MCF 10A (cell line): ENCODE results near the gene CIRBP. TPM values are rescaled to one million over a fixed set of nuclear protein-coding genes. Genes with fewer than 3 reads are reported as not detected.
"Not testable (repeated sequence)": the region's sequence is repeated elsewhere in the genome, so short reads cannot be mapped to it uniquely, and the experiment has no call there.

Experiments used
- BruUV-seq: library from RNA; stranded (reverse); fragments of 400-500 nt; replicated peaks from 2 replicates; lab custom pipeline; 2021; lab: Mats Ljungman, UMichigan
- CTCF ChIA-PET: fragments of 300-600 bp; sonication (Branson Sonifier 250); formaldehyde crosslinking; extraction: SDS; loops from one replicate; lab custom pipeline; 2021; ENCODE audit warnings: antibody characterized with exemption, inconsistent platforms; lab: Yijun Ruan, JAX
- POLR2A ChIA-PET: fragments of 300-600, 350-650 bp; sonication (Branson Sonifier 250); formaldehyde crosslinking; extraction: SDS; loops from one replicate; lab custom pipeline; 2020; ENCODE audit warnings: antibody characterized with exemption, inconsistent platforms; lab: Yijun Ruan, JAX
- DNase-seq: peaks from one replicate; pipeline ENCODE4 v3.0.0-alpha.2; 2018; ENCODE audit not compliant: unreplicated experiment
- H3K27ac Mint-ChIP-seq: one replicate; pipeline ENCODE4 v1.8.0; 2022; ENCODE audit warnings: mild to moderate bottlenecking, low read depth, mixed read lengths; ENCODE audit not compliant: unreplicated experiment
- H3K27me3 Mint-ChIP-seq: one replicate; pipeline ENCODE4 v1.8.0; 2022; ENCODE audit warnings: mixed read lengths; ENCODE audit not compliant: insufficient read depth, unreplicated experiment
- H3K36me3 Mint-ChIP-seq: one replicate; pipeline ENCODE4 v1.8.0; 2022; ENCODE audit warnings: mild to moderate bottlenecking, moderate library complexity, mixed read lengths; ENCODE audit not compliant: insufficient read depth, unreplicated experiment
- H3K4me1 Mint-ChIP-seq: one replicate; pipeline ENCODE4 v1.8.0; 2022; ENCODE audit warnings: mixed read lengths; ENCODE audit not compliant: insufficient read depth, unreplicated experiment
- H3K4me3 Mint-ChIP-seq: one replicate; pipeline ENCODE4 v1.8.0; 2022; ENCODE audit warnings: mild to moderate bottlenecking, moderate library complexity, mixed read lengths; ENCODE audit not compliant: unreplicated experiment
- H3K9me3 Mint-ChIP-seq: one replicate; pipeline ENCODE4 v1.8.0; 2022; ENCODE audit warnings: mixed read lengths; ENCODE audit not compliant: unreplicated experiment
- intact Hi-C: fragments of 100-400 bp; cut with micrococcal nuclease; formaldehyde crosslinking; loops from 2 replicates; pipeline ENCODE4 v1.14.1; 2022
- total RNA-seq: library from RNA; stranded (reverse); gene quantifications from 2 replicates; pipeline ENCODE4 v1.2.3, GENCODE V29; 2022
- TF ChIP-seq, protein P1 (sequence below): fragments of 200-600 bp; IDR thresholded peaks from one replicate; pipeline ENCODE4 v1.8.0; 2022; ENCODE audit warnings: antibody characterized with exemption, mild to moderate bottlenecking; ENCODE audit not compliant: unreplicated experiment

Gene CIRBP
- total RNA-seq, 1 experiment from 2014 or later: 362 TPM

- no TSS peak for BruUV-seq
- Mint-ChIP-seq H3K36me3 (peaks cover 6% of the 10 kb centered on the region), H3K27me3 (peaks cover 3% of the 10 kb centered on the region), H3K9me3 (no peaks in the 10 kb centered on the region), H3K4me1 (peaks cover under 1% of the 10 kb centered on the region), H3K4me3 (no peak overlapping the region), H3K27ac (no peak overlapping the region)
- TF ChIP-seq, protein P1, sequence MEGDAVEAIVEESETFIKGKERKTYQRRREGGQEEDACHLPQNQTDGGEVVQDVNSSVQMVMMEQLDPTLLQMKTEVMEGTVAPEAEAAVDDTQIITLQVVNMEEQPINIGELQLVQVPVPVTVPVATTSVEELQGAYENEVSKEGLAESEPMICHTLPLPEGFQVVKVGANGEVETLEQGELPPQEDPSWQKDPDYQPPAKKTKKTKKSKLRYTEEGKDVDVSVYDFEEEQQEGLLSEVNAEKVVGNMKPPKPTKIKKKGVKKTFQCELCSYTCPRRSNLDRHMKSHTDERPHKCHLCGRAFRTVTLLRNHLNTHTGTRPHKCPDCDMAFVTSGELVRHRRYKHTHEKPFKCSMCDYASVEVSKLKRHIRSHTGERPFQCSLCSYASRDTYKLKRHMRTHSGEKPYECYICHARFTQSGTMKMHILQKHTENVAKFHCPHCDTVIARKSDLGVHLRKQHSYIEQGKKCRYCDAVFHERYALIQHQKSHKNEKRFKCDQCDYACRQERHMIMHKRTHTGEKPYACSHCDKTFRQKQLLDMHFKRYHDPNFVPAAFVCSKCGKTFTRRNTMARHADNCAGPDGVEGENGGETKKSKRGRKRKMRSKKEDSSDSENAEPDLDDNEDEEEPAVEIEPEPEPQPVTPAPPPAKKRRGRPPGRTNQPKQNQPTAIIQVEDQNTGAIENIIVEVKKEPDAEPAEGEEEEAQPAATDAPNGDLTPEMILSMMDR: no peak
- ChIA-PET POLR2A (interaction anchor here (0.6 to 1.5 kb wide), 3 partner anchors 10 to 57 kb away, joined by 3 to 5 read pairs (median 3); a partner anchor contains a TSS), CTCF (interaction anchor here (0.7 to 1.0 kb wide), 3 partner anchors 24 to 106 kb away, joined by 3 to 4 read pairs (median 3); no protein-coding TSS in a partner anchor)
- intact Hi-C loops: loop anchor here (10.0 kb wide), 1 partner anchor 67 kb away; the partner anchor contains the start of gene NDUFS7
- no peak for DNase-seq
Measured at GRCh38 chr19:1317274-1318003, 48.3 kb downstream of the CIRBP start.

DNA sequence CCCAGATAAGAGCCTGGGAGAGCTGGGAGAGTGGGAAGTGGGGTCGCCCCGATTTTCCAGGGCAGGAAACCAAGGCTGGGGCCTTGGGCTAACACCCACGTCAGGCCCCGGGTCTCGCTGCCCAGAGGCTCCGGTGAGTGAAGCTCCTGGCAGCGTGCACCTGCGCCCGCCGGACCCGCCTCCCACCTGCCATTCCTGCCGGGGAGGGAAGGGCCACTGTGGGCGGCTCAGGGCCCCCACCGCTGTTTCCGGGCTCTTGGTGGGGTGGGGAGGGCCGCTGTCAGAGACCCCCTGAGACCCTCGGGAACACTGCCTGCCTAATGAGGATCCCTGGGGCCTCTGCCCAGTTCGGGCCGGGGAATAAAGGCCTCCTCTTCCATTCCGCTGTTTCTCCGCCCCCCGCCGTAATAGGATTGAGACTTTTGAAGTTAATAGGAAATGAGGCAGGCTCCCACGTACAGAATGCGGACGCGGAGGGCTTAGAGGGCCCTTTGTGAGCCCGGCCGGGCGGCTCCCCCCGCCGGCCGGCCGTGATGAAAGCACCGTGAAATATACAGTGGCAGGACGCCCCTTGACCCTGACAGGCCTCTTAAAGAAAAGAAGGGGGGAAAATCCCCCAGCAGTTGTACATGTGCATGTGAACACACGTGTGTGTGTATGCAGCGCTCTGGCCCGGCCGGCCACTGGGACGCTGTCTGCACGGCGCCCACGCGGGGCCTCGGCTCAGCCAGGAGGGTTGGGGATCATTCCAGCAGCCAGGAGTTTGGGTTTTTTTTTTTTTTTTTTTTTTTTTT lies 49.7 kb downstream of the CIRBP start:
- POLR2A ChIA-PET: no interaction called here
- no TSS peak for BruUV-seq
- intact Hi-C loops: loop anchor here (10.0 kb wide), 1 partner anchor 66 kb away; the partner anchor contains the start of gene NDUFS7

DNA sequence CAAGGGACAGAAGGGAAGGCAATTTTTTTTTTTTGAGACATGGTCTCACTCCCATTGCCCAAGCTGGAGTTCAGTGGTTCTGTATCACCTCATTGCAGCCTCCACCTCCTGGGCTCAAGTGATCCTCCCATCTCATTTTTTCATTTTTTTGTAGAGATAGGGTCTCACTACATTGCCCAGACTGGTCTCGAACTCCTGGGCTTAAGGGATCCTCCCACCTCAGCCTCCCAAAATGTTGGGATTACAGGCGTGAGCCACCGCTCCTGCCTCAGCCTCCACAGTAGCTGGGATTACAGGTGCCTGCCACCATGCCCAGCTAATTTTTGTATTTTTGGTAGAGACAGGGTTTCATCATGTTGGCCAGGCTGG lies 51.1 kb downstream of the CIRBP start:
- DNase-seq, H3K27ac Mint-ChIP-seq, POLR2A ChIA-PET, H3K36me3 Mint-ChIP-seq, H3K4me1 Mint-ChIP-seq, BruUV-seq, intact Hi-C loops, H3K4me3 Mint-ChIP-seq, H3K9me3 Mint-ChIP-seq: not testable (repeated sequence)
- CTCF ChIA-PET: interaction anchor here (1.7 kb wide), 1 partner anchor 40 kb away, joined by 3 read pairs; no protein-coding TSS in a partner anchor
- H3K27me3 Mint-ChIP-seq: peaks cover 12% of the 10 kb centered on the region

More for the DNA sequence above, 49.7 kb downstream of the CIRBP start:
- H3K27me3 Mint-ChIP-seq: peaks cover 12% of the 10 kb centered on the region
- CTCF ChIA-PET: interaction anchor here (0.6 kb wide), 1 partner anchor 37 kb away, joined by 3 read pairs; no protein-coding TSS in a partner anchor
- H3K9me3 Mint-ChIP-seq: no peaks in the 10 kb centered on the region
- H3K4me1 Mint-ChIP-seq: peaks cover 6% of the 10 kb centered on the region
- no peak for DNase-seq
- no peak overlapping the region for H3K4me3 Mint-ChIP-seq
- H3K36me3 Mint-ChIP-seq: peaks cover 6% of the 10 kb centered on the region
- H3K27ac Mint-ChIP-seq: no peak overlapping the region
- TF ChIP-seq, protein P1: no peak

GRCh38 chr19:1321539-1321938 lies 52.4 kb downstream of the CIRBP start:
- Mint-ChIP-seq H3K9me3 (no peaks in the 10 kb centered on the region), H3K4me3 (no peak overlapping the region), H3K36me3 (peaks cover 6% of the 10 kb centered on the region), H3K27ac (no peak overlapping the region), H3K27me3 (peaks cover 12% of the 10 kb centered on the region), H3K4me1 (peaks cover 6% of the 10 kb centered on the region)
- CTCF ChIA-PET: no interaction called here
- TF ChIP-seq, protein P1: no peak
- intact Hi-C loops: no loop called here
- BruUV-seq: no TSS peak
- DNase-seq: no peak
- POLR2A ChIA-PET: no interaction called here
